Stimulated activated CD4-positive, alpha-beta T cell treated with anti-CD3 and anti-CD28 coated beads, Interleukin-1b, Interleukin-23, amount 100 ng/mL, for 24 hours (primary cell): Measurements from ENCODE around the gene PREX1.
A peak's percentile ranks its signal among the peaks of the same experiment; 100 is the strongest.

Experiments
- DNase-seq, 4 experiments: peaks; one replicate each; pipeline ENCODE4 v3.0.0-alpha.2; 2020; ENCODE audit warnings: low read depth in 4 of 4, low spot score in 1 of 4

The PREX1 gene

DNA sequence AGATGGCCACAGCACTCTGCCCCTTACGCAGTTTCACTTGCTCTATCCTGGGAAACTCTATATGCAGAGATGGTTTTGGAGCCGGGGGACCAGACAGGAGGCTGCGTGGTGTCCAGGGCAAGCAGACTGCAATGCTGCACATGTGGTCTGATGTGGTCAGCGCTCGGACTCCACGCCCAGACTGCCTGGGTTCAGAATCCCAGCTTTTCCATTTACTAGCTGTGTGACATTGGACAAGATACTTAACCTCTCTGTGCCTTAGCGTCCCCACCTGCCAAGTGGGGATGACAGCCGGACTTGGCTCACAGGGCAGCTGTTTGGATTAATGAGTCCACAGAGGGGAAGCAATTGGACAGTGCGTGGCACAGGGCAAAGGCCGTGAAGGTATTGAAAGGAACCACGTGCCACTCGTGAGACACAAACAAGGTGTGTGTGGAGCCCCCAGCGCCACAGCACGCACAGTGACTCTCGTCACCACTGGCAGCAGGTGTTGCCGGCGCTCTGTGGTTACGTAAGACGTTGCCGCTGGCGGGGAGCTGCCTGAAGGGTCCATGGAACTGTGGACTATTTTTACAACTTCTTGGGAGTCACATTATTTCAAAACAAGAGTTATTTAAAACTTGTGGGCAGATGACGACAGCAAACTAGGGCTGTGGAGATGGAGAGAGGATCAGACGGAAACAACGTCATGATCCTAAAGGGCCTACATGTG, 201.4 kb downstream of the PREX1 start:
- no peak for DNase-seq

GRCh38 chr20:48625136-48625900, 202.5 kb downstream of the PREX1 start:
- DNase-seq, result no peak

- DNase-seq, result no peak
Measured at GRCh38 chr20:48624315-48625020, 203.3 kb downstream of the PREX1 start.

GRCh38 chr20:48623906-48624265, 203.9 kb downstream of the PREX1 start:
- no peak for DNase-seq

GRCh38 chr20:48623176-48623905, 204.5 kb downstream of the PREX1 start:
- DNase-seq, result no peak

DNA sequence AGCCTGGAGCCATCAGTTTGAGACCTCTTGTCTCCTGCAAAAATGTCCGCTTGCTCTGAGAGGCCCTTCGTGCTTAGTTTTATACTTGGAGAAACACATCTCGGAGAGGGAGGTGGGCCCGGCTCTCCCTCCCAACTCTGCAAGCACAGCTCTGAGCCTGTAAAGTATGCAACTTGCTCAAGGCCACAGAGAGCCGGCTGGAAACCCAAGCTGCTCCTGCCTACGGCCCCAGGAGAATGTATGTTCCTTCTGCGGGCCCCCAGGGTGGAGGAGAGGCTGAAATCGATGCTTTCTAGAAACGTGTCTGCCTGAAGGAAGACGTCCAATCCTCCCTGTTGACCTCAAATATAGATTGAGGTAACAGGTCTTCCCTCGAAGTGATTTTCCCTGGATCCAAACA, 205.4 kb downstream of the PREX1 start:
- no peak for DNase-seq

DNA sequence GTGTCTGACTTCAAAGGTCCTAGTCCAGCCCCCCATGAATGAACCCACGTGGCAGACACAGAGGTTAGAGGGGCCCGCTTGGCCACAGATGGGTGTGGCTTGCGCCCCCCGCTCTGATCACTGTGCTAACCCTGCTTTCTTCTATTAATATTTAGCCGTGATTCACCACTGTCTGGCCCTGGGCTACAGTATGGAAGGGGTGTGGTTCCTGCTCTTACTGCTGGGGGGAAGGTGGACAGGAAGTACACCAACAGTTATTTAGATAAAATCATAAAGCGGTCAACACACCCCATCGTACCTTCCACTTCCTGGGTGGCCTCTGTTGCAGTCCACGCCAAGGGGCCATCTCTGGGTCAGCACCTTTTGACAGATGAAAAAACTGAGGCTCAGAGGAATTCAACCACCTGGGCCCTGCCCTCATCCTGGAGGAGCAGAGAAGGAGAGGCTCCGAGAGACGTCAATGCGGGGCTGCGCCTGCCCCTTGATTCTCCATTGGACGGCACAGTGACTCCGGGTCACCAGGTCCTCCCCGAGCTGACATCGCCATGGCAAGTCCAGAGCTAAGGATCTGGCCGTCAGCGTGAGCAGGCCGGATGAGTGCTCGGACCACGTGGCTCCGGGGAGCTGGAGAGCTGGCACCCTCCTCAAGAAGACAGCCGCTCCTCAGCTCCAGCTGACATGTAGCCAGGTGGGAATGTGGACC, 206.3 kb downstream of the PREX1 start:
- DNase-seq, result no peak

- DNase-seq, result peak; percentile 48 to 65 (median 58)
Measured at GRCh38 chr20:48620507-48621375, 207.1 kb downstream of the PREX1 start.

GRCh38 chr20:48620154-48620506, 207.7 kb downstream of the PREX1 start:
- no peak for DNase-seq

GRCh38 chr20:48619126-48620101, 208.4 kb downstream of the PREX1 start:
- DNase-seq, result no peak

DNA sequence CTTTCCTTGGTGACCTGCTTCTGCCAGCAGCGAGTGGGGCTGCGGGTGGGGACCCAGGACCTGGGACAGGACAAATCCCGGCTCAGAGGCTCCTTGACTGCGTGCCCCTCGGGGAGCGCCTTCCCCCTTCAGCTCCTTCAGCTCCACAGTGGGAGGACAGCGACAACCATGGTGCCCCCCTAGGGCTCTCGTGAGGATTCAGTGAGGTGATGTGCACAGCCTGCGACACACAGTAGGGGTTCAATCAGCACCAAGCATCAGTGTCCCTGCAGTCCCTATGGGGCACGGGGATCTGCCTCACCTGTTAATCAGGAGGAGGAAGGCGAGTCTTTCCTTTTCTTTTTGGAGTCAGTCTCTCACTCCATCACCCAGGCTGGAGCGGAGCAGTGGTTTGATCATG, 209.2 kb downstream of the PREX1 start:
- DNase-seq, result no peak

DNA sequence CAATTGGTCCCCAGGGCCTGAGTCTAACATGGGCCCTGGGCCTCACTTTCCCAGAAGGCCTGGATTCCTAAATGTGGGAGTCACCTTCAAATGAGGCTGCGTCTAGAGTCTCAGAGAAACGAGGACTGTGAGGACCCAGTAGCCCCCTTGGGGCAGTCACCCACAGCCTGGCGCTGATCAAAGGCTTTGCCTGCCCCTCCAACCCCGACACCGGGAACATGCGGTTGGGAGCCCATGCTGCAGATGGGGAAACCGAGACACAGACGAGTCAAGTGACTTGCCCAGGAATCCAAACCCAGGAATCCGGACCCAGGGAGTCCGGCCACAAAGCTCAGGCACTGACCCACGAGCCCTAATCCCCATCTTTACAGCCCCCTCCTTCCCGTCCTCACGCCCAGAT, 209.7 kb downstream of the PREX1 start:
- no peak for DNase-seq

- no peak for DNase-seq
Measured at GRCh38 chr20:48617481-48617880, 210.3 kb downstream of the PREX1 start.

DNA sequence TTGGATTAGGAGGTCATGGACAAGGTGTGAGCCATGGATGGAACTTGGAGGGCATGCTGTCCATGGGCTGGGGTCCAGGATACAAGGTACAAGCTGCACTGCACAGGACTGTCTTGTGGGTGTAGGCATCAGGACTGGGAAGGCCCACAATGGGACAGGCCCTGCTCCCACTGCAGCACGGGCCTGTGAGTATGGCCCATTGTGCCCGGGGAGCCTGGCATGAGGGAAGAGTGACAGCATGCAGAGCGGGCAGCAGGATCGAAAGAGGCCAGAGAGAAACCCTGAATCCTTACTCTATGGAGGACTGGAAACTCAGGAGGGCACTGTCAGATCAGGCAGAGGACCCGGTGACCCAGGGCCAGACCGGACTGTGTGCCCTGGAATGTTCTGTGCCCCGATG, 211.3 kb downstream of the PREX1 start:
- DNase-seq, result no peak

DNA sequence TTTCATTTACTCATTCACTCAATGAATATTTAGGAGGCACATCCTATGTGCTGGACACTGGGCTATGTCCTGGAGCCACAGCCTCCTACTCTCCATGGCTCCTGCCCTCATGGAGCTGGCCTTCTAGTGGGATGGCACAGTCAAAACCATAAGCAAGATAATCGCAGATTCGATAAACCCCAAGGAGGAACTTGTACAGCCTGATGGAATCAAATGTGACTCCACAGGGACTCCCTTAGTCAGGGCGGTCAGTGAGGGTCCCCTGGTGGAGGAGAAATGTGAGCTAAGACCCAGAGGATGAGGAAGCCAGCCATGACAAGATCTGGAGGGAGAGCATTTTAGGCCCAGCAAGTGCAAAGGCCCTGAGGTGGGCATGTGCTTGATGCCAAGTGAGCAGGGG, 211.9 kb downstream of the PREX1 start:
- no peak for DNase-seq

GRCh38 chr20:48614593-48615274, 213.1 kb downstream of the PREX1 start:
- no peak for DNase-seq

DNA sequence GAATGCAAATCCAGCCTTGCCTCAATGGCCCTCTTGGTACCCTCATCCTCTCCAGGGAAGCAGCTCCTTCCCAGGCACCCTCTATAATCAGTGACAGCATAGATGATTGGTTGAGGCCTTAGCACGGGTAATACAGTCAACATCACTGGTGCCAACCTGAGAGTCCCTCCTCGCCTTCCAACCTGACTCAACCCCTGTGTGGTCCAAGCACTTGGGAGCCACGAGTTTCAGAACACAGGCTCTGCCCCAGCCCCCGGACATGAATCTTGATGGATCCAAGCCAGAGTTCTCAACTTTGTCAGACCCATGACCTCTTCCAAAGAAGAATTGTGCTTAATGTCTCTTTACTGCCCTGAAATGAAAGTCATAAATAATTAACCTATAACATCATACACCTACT, 213.9 kb downstream of the PREX1 start:
- DNase-seq, result no peak

DNA sequence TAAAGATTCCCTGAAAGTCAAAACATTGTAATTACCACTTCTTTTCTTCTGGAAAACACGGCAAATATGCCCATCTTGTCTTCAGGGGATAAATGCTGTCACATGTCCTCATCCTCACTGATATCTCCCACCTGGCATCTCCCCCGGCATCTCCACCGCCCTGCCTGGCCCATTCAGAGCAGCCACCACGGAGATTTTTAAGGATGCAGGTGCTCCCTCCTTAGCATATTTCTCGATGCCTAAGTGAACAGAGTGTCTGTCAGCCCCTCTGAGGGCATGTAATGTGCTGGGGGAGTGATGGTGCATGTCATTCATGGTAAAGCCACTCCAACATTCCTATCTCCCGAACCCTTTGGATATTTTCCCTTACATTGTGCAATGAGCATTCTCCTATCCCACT, 215.5 kb downstream of the PREX1 start:
- DNase-seq, result no peak
